BE2C (cell line): ENCODE measurements around the gene TEX28.
"Not testable (repeated sequence)": the region's sequence is repeated elsewhere in the genome, so short reads cannot be mapped to it uniquely, and the experiment has no call there.

Source experiments
- DNase-seq: peaks from one replicate; pipeline ENCODE4 v3.0.0-alpha.2; 2020
- H3K27me3 ChIP-seq: fragments of 250-450 bp; sonication (Bioruptor Pico); 2 replicates; pipeline ENCODE4 v1.5.1; 2020; ENCODE audit warnings: mild to moderate bottlenecking
- H3K36me3 ChIP-seq: fragments of 250-450 bp; sonication (Bioruptor Pico); 2 replicates; pipeline ENCODE4 v1.5.1; 2020; ENCODE audit warnings: mild to moderate bottlenecking
- H3K4me1 ChIP-seq: fragments of 250-450 bp; sonication (Bioruptor Pico); 2 replicates; pipeline ENCODE4 v1.5.1; 2020
- H3K4me3 ChIP-seq: 2 replicates; pipeline ENCODE4 v1.5.1; 2011; ENCODE audit warnings: low read depth, low read length
- H3K9me3 ChIP-seq: fragments of 250-450 bp; sonication (Bioruptor Pico); 2 replicates; pipeline ENCODE4 v1.5.1; 2020
- TF ChIP-seq, protein P1 (sequence below): IDR thresholded peaks from 2 replicates; pipeline ENCODE4 v1.5.1; 2012; ENCODE audit warnings: mild to moderate bottlenecking, low read depth, low read length

TEX28 gene

GRCh38 chrX:154307202-154307601, 12.3 kb upstream of the TEX28 start:
- Histone ChIP-seq H3K27me3 (no peaks in the 10 kb centered on the region), H3K4me1 (no peaks in the 10 kb centered on the region), H3K9me3 (no peaks in the 10 kb centered on the region), H3K4me3 (no peak overlapping the region), H3K36me3 (no peaks in the 10 kb centered on the region)
- TF ChIP-seq, protein P1, sequence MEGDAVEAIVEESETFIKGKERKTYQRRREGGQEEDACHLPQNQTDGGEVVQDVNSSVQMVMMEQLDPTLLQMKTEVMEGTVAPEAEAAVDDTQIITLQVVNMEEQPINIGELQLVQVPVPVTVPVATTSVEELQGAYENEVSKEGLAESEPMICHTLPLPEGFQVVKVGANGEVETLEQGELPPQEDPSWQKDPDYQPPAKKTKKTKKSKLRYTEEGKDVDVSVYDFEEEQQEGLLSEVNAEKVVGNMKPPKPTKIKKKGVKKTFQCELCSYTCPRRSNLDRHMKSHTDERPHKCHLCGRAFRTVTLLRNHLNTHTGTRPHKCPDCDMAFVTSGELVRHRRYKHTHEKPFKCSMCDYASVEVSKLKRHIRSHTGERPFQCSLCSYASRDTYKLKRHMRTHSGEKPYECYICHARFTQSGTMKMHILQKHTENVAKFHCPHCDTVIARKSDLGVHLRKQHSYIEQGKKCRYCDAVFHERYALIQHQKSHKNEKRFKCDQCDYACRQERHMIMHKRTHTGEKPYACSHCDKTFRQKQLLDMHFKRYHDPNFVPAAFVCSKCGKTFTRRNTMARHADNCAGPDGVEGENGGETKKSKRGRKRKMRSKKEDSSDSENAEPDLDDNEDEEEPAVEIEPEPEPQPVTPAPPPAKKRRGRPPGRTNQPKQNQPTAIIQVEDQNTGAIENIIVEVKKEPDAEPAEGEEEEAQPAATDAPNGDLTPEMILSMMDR, result no peak
- DNase-seq, result no peak

GRCh38 chrX:154305541-154306205, 10.7 kb upstream of the TEX28 start:
- H3K9me3 ChIP-seq, result no peaks in the 10 kb centered on the region
- H3K4me3 ChIP-seq, result no peak overlapping the region
- no peaks in the 10 kb centered on the region for H3K36me3 ChIP-seq
- H3K27me3 ChIP-seq, result no peaks in the 10 kb centered on the region
- TF ChIP-seq, protein P1, result no peak
- no peak for DNase-seq
- no peaks in the 10 kb centered on the region for H3K4me1 ChIP-seq

- no peak for DNase-seq
- H3K4me3 ChIP-seq, result no peak overlapping the region
- TF ChIP-seq, protein P1, result no peak
- no peaks in the 10 kb centered on the region for H3K27me3 ChIP-seq
- no peaks in the 10 kb centered on the region for H3K9me3 ChIP-seq
- no peaks in the 10 kb centered on the region for H3K4me1 ChIP-seq
- no peaks in the 10 kb centered on the region for H3K36me3 ChIP-seq
These were observed 9.9 kb upstream of the TEX28 start for GRCh38 chrX:154304846-154305245.

DNA sequence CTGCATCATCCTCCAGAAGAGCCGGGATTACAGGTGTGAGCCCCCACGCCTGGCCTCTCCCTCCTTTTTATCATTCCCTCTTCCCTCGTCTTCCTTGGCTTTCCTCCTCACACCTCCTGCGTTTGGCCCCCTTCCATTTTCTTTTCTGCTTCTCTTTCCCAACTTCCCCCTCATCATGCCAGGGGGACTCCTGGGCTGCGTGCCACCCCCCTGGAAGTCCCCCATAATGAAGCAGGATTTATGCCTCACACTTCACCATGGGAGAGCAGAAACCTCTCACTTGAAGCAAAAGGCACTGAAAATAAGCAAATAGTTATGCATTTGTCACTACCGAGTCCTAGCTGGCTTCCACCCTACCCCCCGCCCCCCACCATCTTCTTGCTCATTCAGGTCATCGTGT, 8.6 kb upstream of the TEX28 start:
- DNase-seq, result no peak
- TF ChIP-seq, protein P1, result no peak
- Histone ChIP-seq H3K9me3 (no peaks in the 10 kb centered on the region), H3K36me3 (no peaks in the 10 kb centered on the region), H3K4me1 (no peaks in the 10 kb centered on the region), H3K27me3 (no peaks in the 10 kb centered on the region), H3K4me3 (no peak overlapping the region)

- H3K36me3 ChIP-seq, H3K4me3 ChIP-seq, H3K27me3 ChIP-seq, H3K9me3 ChIP-seq, H3K4me1 ChIP-seq, DNase-seq: not testable (repeated sequence)
These were observed 8.1 kb upstream of the TEX28 start for GRCh38 chrX:154302998-154303397.

- DNase-seq, result no peak
- H3K27me3 ChIP-seq, result no peaks in the 10 kb centered on the region
- no peaks in the 10 kb centered on the region for H3K9me3 ChIP-seq
- H3K36me3 ChIP-seq, result no peaks in the 10 kb centered on the region
- TF ChIP-seq, protein P1, result no peak
- H3K4me3 ChIP-seq, result no peak overlapping the region
- H3K4me1 ChIP-seq, result no peaks in the 10 kb centered on the region
These were observed 5.9 kb upstream of the TEX28 start for GRCh38 chrX:154300816-154301215.

DNA sequence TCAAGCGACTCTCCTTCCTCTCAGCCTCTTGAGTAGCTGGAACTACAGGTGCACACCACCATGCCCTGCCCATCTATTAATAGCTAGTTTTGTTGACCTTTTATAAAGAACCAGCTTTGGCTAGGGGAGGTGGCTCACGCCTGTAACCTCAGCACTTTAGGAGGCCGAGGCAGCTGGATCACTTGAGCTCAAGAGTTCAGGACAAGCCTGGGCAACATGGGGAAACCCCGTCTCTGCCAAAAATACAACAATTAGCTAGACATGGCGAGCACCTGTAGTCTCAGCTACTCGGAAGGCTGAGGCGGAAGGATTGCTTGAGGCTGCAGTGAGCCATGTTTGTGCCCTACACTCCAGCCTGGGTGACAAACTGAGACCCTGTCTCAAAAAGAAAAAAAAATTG, 3.4 kb upstream of the TEX28 start:
- DNase-seq, result no peak
- H3K36me3 ChIP-seq, result no peaks in the 10 kb centered on the region
- no peaks in the 10 kb centered on the region for H3K9me3 ChIP-seq
- H3K4me1 ChIP-seq, result no peaks in the 10 kb centered on the region
- H3K27me3 ChIP-seq, result no peaks in the 10 kb centered on the region
- no peak overlapping the region for H3K4me3 ChIP-seq
- TF ChIP-seq, protein P1, result no peak
